IMR-90 (cell line): ENCODE measurements around the gene DOCK4. TPM values are rescaled to one million over a fixed set of nuclear protein-coding genes. Genes with fewer than 3 reads are reported as not detected.

Source experiments
- ATAC-seq: fragments of 200-7000 bp; cut with Tn5 transposase; 2 replicates; pipeline ENCODE4 v1.9.1; 2020; ENCODE audit warnings: low read depth, mild to moderate bottlenecking, moderate library complexity
- BruUV-seq: library from RNA; stranded (reverse); fragments of 400-500 nt; replicated peaks from 2 replicates; lab custom pipeline; 2021; lab: Mats Ljungman, UMichigan
- CTCF ChIA-PET: fragments of 300-600 bp; formaldehyde crosslinking; extraction: SDS; loops from one replicate; lab custom pipeline; 2021; ENCODE audit warnings: antibody characterized with exemption; lab: Yijun Ruan, JAX
- POLR2A ChIA-PET: fragments of 300-600 bp; sonication (Branson Sonifier 250); formaldehyde crosslinking; loops from one replicate; lab custom pipeline; 2022; ENCODE audit warnings: antibody characterized with exemption; ENCODE audit not compliant: unreplicated experiment; lab: Charles Lee
- DNase-seq: peaks from one replicate; pipeline ENCODE4 v3.0.0; 2013
- H2AFZ ChIP-seq: replicated peaks from 2 replicates; pipeline ENCODE3; 2013; ENCODE audit warnings: low read length, mild to moderate bottlenecking; ENCODE audit not compliant: poor library complexity
- H2AK5ac ChIP-seq: 2 replicates; pipeline ENCODE4 v1.6.1; 2013; ENCODE audit warnings: low read depth, low read length, inconsistent platforms
- H2AK9ac ChIP-seq: replicated peaks from 2 replicates; pipeline ENCODE3; 2013; ENCODE audit warnings: mild to moderate bottlenecking, low read depth, low read length, moderate library complexity; ENCODE audit not compliant: poor library complexity
- H2BK120ac ChIP-seq: 2 replicates; pipeline ENCODE4 v1.6.1; 2013; ENCODE audit warnings: low read depth, low read length, inconsistent platforms
- H2BK15ac ChIP-seq: 3 replicates; pipeline ENCODE4 v1.6.1; 2013; ENCODE audit warnings: low read depth, low read length, inconsistent platforms
- H2BK20ac ChIP-seq: 2 replicates; pipeline ENCODE4 v1.6.1; 2013; ENCODE audit warnings: low read depth, mild to moderate bottlenecking, inconsistent platforms, low read length, moderate library complexity
- H2BK5ac ChIP-seq: 2 replicates; pipeline ENCODE4 v1.6.1; 2013; ENCODE audit warnings: mild to moderate bottlenecking, low read depth, low read length, inconsistent platforms; ENCODE audit not compliant: poor library complexity, severe bottlenecking
- H3K14ac ChIP-seq: replicated peaks from 2 replicates; pipeline ENCODE4 v1.6.1; 2013; ENCODE audit warnings: low read depth, low read length, inconsistent platforms
- H3K18ac ChIP-seq: 2 replicates; pipeline ENCODE4 v1.6.1; 2013; ENCODE audit warnings: low read depth, low read length, control low read depth
- H3K23ac ChIP-seq: 2 replicates; pipeline ENCODE4 v1.6.1; 2013; ENCODE audit warnings: low read depth, low read length, inconsistent platforms
- H3K27ac ChIP-seq: 2 replicates; pipeline ENCODE4 v1.5.1; 2013; ENCODE audit warnings: mild to moderate bottlenecking, control low read depth, low read length; ENCODE audit not compliant: insufficient read depth
- H3K27me3 ChIP-seq: 2 replicates; pipeline ENCODE4 v1.6.1; 2013; ENCODE audit warnings: low read length; ENCODE audit not compliant: control insufficient read depth, insufficient read depth
- H3K36me3 ChIP-seq: 2 replicates; pipeline ENCODE4 v1.6.1; 2013; ENCODE audit warnings: low read length, mixed read lengths; ENCODE audit not compliant: control insufficient read depth, insufficient read depth
- H3K4ac ChIP-seq: 2 replicates; pipeline ENCODE4 v1.6.1; 2013; ENCODE audit warnings: low read depth, low read length, inconsistent platforms
- H3K4me1 ChIP-seq: 2 replicates; pipeline ENCODE4 v1.6.1; 2013; ENCODE audit warnings: low read length, mixed read lengths; ENCODE audit not compliant: control insufficient read depth, insufficient read depth
- H3K4me2 ChIP-seq: 2 replicates; pipeline ENCODE4 v1.6.1; 2013; ENCODE audit warnings: low read depth, mild to moderate bottlenecking, control low read depth, low read length, moderate library complexity
- H3K4me3 ChIP-seq: 2 replicates; pipeline ENCODE4 v1.5.1; 2013; ENCODE audit warnings: low read depth, mild to moderate bottlenecking, control low read depth, low read length, moderate library complexity; ENCODE audit not compliant: insufficient read depth
- H3K56ac ChIP-seq: 2 replicates; pipeline ENCODE4 v1.6.1; 2013; ENCODE audit warnings: low read length, inconsistent platforms; ENCODE audit not compliant: insufficient read depth; ENCODE audit errors: extremely low read depth
- H3K79me1 ChIP-seq, 2 experiments: 2 replicates each; pipeline ENCODE4 v1.6.1; 2013; ENCODE audit warnings: low read length in 2 of 2, inconsistent platforms in 1 of 2, low read depth in 1 of 2
- H3K9ac ChIP-seq: 2 replicates; pipeline ENCODE4 v1.6.1; 2013; ENCODE audit warnings: low read depth, low read length, control low read depth
- H3K9me1 ChIP-seq: 2 replicates; pipeline ENCODE4 v1.6.1; 2013; ENCODE audit warnings: low read length, inconsistent platforms; ENCODE audit not compliant: insufficient read depth
- H3K9me3 ChIP-seq: 2 replicates; pipeline ENCODE4 v1.6.1; 2013; ENCODE audit warnings: low read length; ENCODE audit not compliant: control insufficient read depth, insufficient read depth
- H4K20me1 ChIP-seq: 2 replicates; pipeline ENCODE4 v1.6.1; 2013; ENCODE audit warnings: low read length, inconsistent platforms; ENCODE audit not compliant: insufficient read depth
- H4K5ac ChIP-seq: 2 replicates; pipeline ENCODE4 v1.6.1; 2013; ENCODE audit warnings: mild to moderate bottlenecking, low read depth, low read length, control low read depth
- H4K8ac ChIP-seq, 2 experiments: 2 replicates each; pipeline ENCODE4 v1.6.1; 2013; ENCODE audit warnings: low read depth in 2 of 2, low read length in 2 of 2, control low read depth in 1 of 2, inconsistent platforms in 1 of 2
- H4K91ac ChIP-seq: 2 replicates; pipeline ENCODE4 v1.6.1; 2013; ENCODE audit warnings: low read depth, low read length, inconsistent platforms; ENCODE audit not compliant: insufficient read depth
- BHLHE40 ChIP-seq: fragments of 150-350 bp; IDR thresholded peaks from 2 replicates; pipeline ENCODE4 v1.6.1; 2016; ENCODE audit warnings: mild to moderate bottlenecking, low read depth, low read length
- CEBPB ChIP-seq: IDR thresholded peaks from 2 replicates; pipeline ENCODE4 v1.6.1; 2012; ENCODE audit warnings: low read depth, low read length, improper control_type of control experiment
- CHD1 ChIP-seq: IDR thresholded peaks from 2 replicates; pipeline ENCODE4 v1.6.1; 2012; ENCODE audit warnings: low read depth, low read length, improper control_type of control experiment
- FOS ChIP-seq: fragments of 150-350 bp; IDR thresholded peaks from 2 replicates; pipeline ENCODE4 v1.6.1; 2016; ENCODE audit warnings: low read depth, low read length
- MAFK ChIP-seq: IDR thresholded peaks from 2 replicates; pipeline ENCODE4 v1.6.1; 2012; ENCODE audit warnings: low read depth, low read length, improper control_type of control experiment
- MAZ ChIP-seq: IDR thresholded peaks from 2 replicates; pipeline ENCODE4 v1.6.1; 2012; ENCODE audit warnings: low read depth, mild to moderate bottlenecking, low read length, improper control_type of control experiment, moderate library complexity, borderline replicate concordance
- MXI1 ChIP-seq: IDR thresholded peaks from 2 replicates; pipeline ENCODE4 v1.6.1; 2012; ENCODE audit warnings: low read depth, mild to moderate bottlenecking, low read length, moderate library complexity, borderline replicate concordance
- NFE2L2 ChIP-seq: fragments of 150-350 bp; IDR thresholded peaks from 2 replicates; pipeline ENCODE4 v1.6.1; 2016; ENCODE audit warnings: low read depth, mild to moderate bottlenecking, low read length
- POLR2A ChIP-seq: IDR thresholded peaks from 2 replicates; pipeline ENCODE4 v1.6.1; 2012; ENCODE audit warnings: mild to moderate bottlenecking, low read depth, low read length
- RAD21 ChIP-seq: IDR thresholded peaks from 2 replicates; pipeline ENCODE4 v1.6.1; 2012; ENCODE audit warnings: low read length, improper control_type of control experiment
- RFX5 ChIP-seq: IDR thresholded peaks from 2 replicates; pipeline ENCODE4 v1.8.0; 2012; ENCODE audit warnings: low read depth, mild to moderate bottlenecking, low read length, moderate library complexity
- SMC3 ChIP-seq: fragments of 150-350 bp; IDR thresholded peaks from 2 replicates; pipeline ENCODE4 v1.6.1; 2016; ENCODE audit warnings: low read depth, mild to moderate bottlenecking, antibody characterized with exemption, low read length, moderate library complexity
- USF2 ChIP-seq: fragments of 150-350 bp; IDR thresholded peaks from 2 replicates; pipeline ENCODE4 v1.6.1; 2017; ENCODE audit warnings: mild to moderate bottlenecking, antibody characterized with exemption, low read length, low read depth
- WGBS, 2 experiments: methylation state at CpG; one replicate each; pipeline versions ENCODE4 v1.1.5 to v1.1.7; 2013; ENCODE audit warnings: missing lambda C conversion rate in 2 of 2; ENCODE audit not compliant: insufficient read length in 1 of 2; ENCODE audit errors: extremely low coverage in 2 of 2; 5-methylcytosine and 5-hydroxymethylcytosine counted together
- dilution Hi-C: fragments of 300-500 bp; cut with HindIII; formaldehyde crosslinking; loops from one replicate; pipeline ENCODE4 v1.14.3; 2018; ENCODE audit warnings: low sequenced_read_pairs; ENCODE audit not compliant: unreplicated experiment
- in situ Hi-C: fragments of 300-500 bp; cut with MboI; formaldehyde crosslinking; loops from 3 replicates; pipeline ENCODE4 v1.14.3; 2019; ENCODE audit warnings: low sequenced_read_pairs, inconsistent platforms, mixed read lengths
- intact Hi-C: fragments of 100-400 bp; cut with micrococcal nuclease; formaldehyde crosslinking; loops from 2 replicates; pipeline ENCODE4 v1.10.0; 2022
- polyA plus RNA-seq, 3 experiments: library from polyadenylated mRNA; depleted of rRNA; stranded (reverse); fragments of >200 nt; gene quantifications; 2 replicates each; pipeline ENCODE4 v1.2.3, GENCODE V29; 2012; ENCODE audit warnings: low replicate concordance in 1 of 3
- total RNA-seq: library from RNA; depleted of rRNA; stranded (reverse); fragments of >200 nt; gene quantifications from 2 replicates; pipeline ENCODE4 v1.2.3, GENCODE V29; 2012
- TF ChIP-seq, protein P1 (sequence below): fragments of 150-350 bp; IDR thresholded peaks from 2 replicates; pipeline ENCODE4 v1.6.1; 2016; ENCODE audit warnings: low read depth, mild to moderate bottlenecking, low read length, moderate library complexity, borderline replicate concordance

Gene DOCK4
- total and polyA plus RNA-seq, 2 of the 4 experiments (the other 2 are of a cell fraction), result 4.4 to 12.2 TPM

GRCh38 chr7:111860248-111860647 lies 346.0 kb downstream of the DOCK4 start:
- no peaks in the 10 kb centered on the region for H4K20me1 ChIP-seq
- no peak overlapping the region for H3K4me3 ChIP-seq
- no peak overlapping the region for H2BK5ac ChIP-seq
- DNase-seq (no peak), ATAC-seq (no peak)
- CTCF ChIA-PET, result no interaction called here
- no peak overlapping the region for H4K5ac ChIP-seq
- no peak overlapping the region for H2BK15ac ChIP-seq
- peaks cover 3% of the 10 kb centered on the region; the same call in 1 of the 2 replicates for H3K9me1 ChIP-seq
- H4K91ac ChIP-seq, result no peak overlapping the region
- intact Hi-C loops (no loop called here), dilution Hi-C loops (no loop called here), in situ Hi-C loops (no loop called here)
- H3K56ac ChIP-seq, result no peak overlapping the region
- H3K9me3 ChIP-seq, result no peaks in the 10 kb centered on the region
- POLR2A ChIA-PET, result no interaction called here
- TF ChIP-seq POLR2A, result no peak
- no peak for TF ChIP-seq SMC3
- TF ChIP-seq RFX5, result no peak
- TF ChIP-seq MAZ, result no peak
- no peak for TF ChIP-seq MXI1
- TF ChIP-seq FOS, result no peak
- TF ChIP-seq BHLHE40, result no peak
- no peak for TF ChIP-seq RAD21
- no peak for TF ChIP-seq MAFK
- no peak for TF ChIP-seq USF2
- no peak for TF ChIP-seq CHD1
- no peak for TF ChIP-seq CEBPB
- TF ChIP-seq, protein P1, sequence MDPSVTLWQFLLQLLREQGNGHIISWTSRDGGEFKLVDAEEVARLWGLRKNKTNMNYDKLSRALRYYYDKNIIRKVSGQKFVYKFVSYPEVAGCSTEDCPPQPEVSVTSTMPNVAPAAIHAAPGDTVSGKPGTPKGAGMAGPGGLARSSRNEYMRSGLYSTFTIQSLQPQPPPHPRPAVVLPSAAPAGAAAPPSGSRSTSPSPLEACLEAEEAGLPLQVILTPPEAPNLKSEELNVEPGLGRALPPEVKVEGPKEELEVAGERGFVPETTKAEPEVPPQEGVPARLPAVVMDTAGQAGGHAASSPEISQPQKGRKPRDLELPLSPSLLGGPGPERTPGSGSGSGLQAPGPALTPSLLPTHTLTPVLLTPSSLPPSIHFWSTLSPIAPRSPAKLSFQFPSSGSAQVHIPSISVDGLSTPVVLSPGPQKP, result no peak
- TF ChIP-seq NFE2L2, result no peak
- H3K4me2 ChIP-seq, result no peak overlapping the region
- no peak overlapping the region for H3K4ac ChIP-seq
- no peak overlapping the region for H4K8ac ChIP-seq
- H3K27me3 ChIP-seq, result no peaks in the 10 kb centered on the region
- H3K79me1 ChIP-seq, result no peaks in the 10 kb centered on the region
- H2BK20ac ChIP-seq, result no peak overlapping the region
- H2AK9ac ChIP-seq, result no peak overlapping the region
- no peak overlapping the region for H3K9ac ChIP-seq
- peaks cover 7% of the 10 kb centered on the region for H3K36me3 ChIP-seq
- H3K27ac ChIP-seq, result no peak overlapping the region
- WGBS, 2 experiments, result 86% methylated on average over 5 of the region's 6 CpGs; no CpG with 5 or more reads in 1 of the 2 experiments
- no peak overlapping the region for H3K14ac ChIP-seq
- no peak overlapping the region for H2AK5ac ChIP-seq
- H3K4me1 ChIP-seq, result peaks cover 5% of the 10 kb centered on the region
- no TSS peak for BruUV-seq
- no peak overlapping the region for H2BK120ac ChIP-seq
- H2AFZ ChIP-seq, result no peak overlapping the region
- no peak overlapping the region for H3K23ac ChIP-seq
- no peak overlapping the region for H3K18ac ChIP-seq
